NCI-H526 (cell line): ENCODE measurements around the gene LIFR.
"Not testable (repeated sequence)": the region's sequence is repeated elsewhere in the genome, so short reads cannot be mapped to it uniquely, and the experiment has no call there.

Experiments
- DNase-seq, 2 experiments: peaks; one replicate each; lab custom pipeline; 2025; lab: John Stamatoyannopoulos, UW

Gene LIFR

GRCh38 chr5:38547257-38547656 lies 9.2 kb downstream of the LIFR start:
- DNase-seq: no peak

GRCh38 chr5:38546691-38547146 lies 9.7 kb downstream of the LIFR start:
- DNase-seq: no peak

GRCh38 chr5:38543886-38544285 lies 12.6 kb downstream of the LIFR start:
- DNase-seq: no peak

GRCh38 chr5:38543074-38543473 lies 13.4 kb downstream of the LIFR start:
- no peak for DNase-seq

- DNase-seq: no peak
Measured at GRCh38 chr5:38541174-38541725, 15.2 kb downstream of the LIFR start.

- peak in 1 of 2 experiments; percentile 22 for DNase-seq
Measured at GRCh38 chr5:38540314-38540713, 16.1 kb downstream of the LIFR start.

- DNase-seq: no peak
Measured at GRCh38 chr5:38538161-38538560, 18.3 kb downstream of the LIFR start.

- no peak for DNase-seq
Measured at GRCh38 chr5:38537505-38537904, 18.9 kb downstream of the LIFR start.

GRCh38 chr5:38536968-38537367 lies 19.5 kb downstream of the LIFR start:
- no peak for DNase-seq

- no peak for DNase-seq
Measured at GRCh38 chr5:38535845-38536244, 20.6 kb downstream of the LIFR start.

- no peak for DNase-seq
Measured at GRCh38 chr5:38535248-38535750, 21.1 kb downstream of the LIFR start.

GRCh38 chr5:38534156-38534453 lies 22.3 kb downstream of the LIFR start:
- no peak for DNase-seq

- DNase-seq: no peak
Measured at GRCh38 chr5:38533286-38534155, 22.9 kb downstream of the LIFR start.

- no peak for DNase-seq
Measured at GRCh38 chr5:38532165-38532669, 24.2 kb downstream of the LIFR start.

- DNase-seq: no peak
Measured at GRCh38 chr5:38531518-38531917, 24.9 kb downstream of the LIFR start.

- DNase-seq: peak in 1 of 2 experiments; percentile 41
Measured at GRCh38 chr5:38529955-38530646, 26.3 kb downstream of the LIFR start.

GRCh38 chr5:38528162-38528703 lies 28.2 kb downstream of the LIFR start:
- DNase-seq: no peak

- no peak for DNase-seq
Measured at GRCh38 chr5:38527475-38527874, 29.0 kb downstream of the LIFR start.

GRCh38 chr5:38524022-38524421 lies 32.4 kb downstream of the LIFR start:
- no peak for DNase-seq

- DNase-seq: no peak
Measured at GRCh38 chr5:38519476-38519875, 37.0 kb downstream of the LIFR start.

- DNase-seq: no peak
Measured at GRCh38 chr5:38518341-38518740, 38.1 kb downstream of the LIFR start.

GRCh38 chr5:38516649-38517048 lies 39.8 kb downstream of the LIFR start:
- DNase-seq: not testable (repeated sequence)
